ENCODE results near the gene RHOJ. TPM values are rescaled to one million over a fixed set of nuclear protein-coding genes. Genes with fewer than 3 reads are reported as not detected.
"Not testable (repeated sequence)": the region's sequence is repeated elsewhere in the genome, so short reads cannot be mapped to it uniquely, and the experiment has no call there.

Gene RHOJ
- total RNA-seq (2014; rRNA removed; shearing (Covaris generic)): not detected in 2 replicates
- polyA plus RNA-seq (2014; cell fraction: nucleus; rRNA removed): not detected in 2 replicates

GRCh38 chr14:63204407-63205043, at the start of gene RHOJ:
TSS of gene RHOJ (plus strand) at chr14:63204443. CDS start at chr14:63204870, 427 bp downstream.
- no peak for DNase-seq (ENCODE audit: extremely low read depth, low read depth)

- DNase-seq (ENCODE audit: extremely low read depth, low read depth): no peak
These were observed 48.6 kb upstream of the RHOJ start for GRCh38 chr14:63155511-63156185.

GRCh38 chr14:63157195-63157594, 47.0 kb upstream of the RHOJ start:
- no peak for DNase-seq (ENCODE audit: extremely low read depth, low read depth)

DNA sequence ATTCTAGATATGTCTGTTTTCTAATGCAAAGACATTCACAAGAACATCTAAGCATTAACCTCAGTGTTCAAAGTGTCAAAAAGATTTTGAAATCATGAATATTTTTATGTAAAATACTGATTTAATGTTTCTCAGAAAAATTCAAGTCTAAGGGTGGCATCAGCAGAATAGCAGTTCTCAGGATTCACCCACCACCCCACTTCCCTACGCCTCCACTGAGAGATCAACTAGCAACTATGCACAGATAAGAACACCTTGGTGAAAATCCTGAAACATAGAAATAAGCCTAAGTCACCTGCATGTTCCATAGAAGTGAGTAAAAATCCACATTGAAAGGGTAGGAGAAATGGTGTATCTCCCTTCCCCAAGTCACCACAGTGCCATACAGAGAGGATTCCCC, 40.9 kb upstream of the RHOJ start:
- DNase-seq (ENCODE audit: extremely low read depth, low read depth): no peak

DNA sequence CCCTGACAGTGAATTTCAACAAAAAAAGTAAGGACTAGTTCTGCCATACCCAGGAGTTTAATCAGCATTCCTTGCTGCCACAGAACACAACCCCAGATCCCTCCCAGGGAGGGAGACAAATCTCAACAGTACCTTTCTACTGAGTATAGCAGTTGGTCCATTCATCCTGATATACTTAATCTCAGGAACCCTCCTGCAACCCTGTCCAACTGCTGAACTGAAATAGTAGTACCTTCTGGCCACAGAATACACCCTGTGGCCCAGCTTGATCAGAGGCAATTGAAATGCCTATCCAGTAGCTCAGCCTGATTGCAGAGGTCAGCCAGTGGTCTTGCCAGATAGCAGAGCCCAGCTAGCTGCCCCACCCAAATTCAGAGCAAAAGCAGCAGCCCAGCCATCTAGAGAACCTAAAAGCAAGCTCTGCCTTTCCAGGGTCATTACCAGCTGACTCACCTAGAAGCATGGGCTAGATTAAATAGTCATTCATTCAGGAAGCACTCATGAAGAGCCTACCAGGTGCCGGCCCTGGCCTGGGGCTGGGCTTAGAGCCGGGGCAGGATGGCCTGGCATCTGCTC, 40.0 kb upstream of the RHOJ start:
- DNase-seq (ENCODE audit: extremely low read depth, low read depth): no peak

DNA sequence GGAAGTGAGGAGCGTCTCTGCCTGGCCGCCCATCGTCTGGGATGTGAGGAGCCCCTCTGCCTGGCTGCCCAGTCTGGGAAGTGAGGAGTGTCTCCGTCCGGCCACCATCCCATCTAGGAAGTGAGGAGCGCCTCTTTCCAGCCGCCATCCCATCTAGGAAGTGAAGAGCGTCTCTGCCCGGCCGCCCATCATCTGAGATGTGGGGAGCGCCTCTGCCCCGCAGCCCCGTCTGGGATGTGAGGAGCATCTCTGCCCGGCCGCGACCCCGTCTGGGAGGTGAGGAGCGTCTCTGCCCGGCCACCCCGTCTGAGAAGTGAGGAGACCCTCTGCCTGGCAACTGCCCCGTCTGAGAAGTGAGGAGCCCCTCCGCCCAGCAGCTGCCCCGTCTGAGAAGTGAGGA, 39.0 kb upstream of the RHOJ start:
- DNase-seq (ENCODE audit: extremely low read depth, low read depth): not testable (repeated sequence)

GRCh38 chr14:63167044-63167443, 37.2 kb upstream of the RHOJ start:
- DNase-seq (ENCODE audit: extremely low read depth, low read depth): no peak

DNA sequence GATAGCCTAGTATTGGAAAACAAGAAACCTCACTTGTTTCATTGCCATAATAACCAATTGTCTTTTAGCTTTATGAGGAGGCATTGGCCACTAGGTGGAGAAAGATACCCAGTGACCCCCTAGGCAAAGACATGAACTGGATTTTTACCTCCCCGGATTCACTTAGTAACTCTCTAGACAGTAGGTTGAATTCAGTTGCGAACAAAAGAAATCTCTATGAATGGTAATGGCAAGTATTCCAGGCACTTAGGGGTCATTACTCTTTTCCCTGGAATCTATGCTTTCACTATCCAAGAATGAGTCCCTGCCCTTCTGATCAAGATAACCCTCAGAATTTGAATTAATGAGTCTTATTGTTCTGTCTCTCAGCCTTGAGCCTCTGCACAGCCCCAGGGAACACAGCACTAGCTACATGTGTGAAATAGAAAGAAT, 29.5 kb upstream of the RHOJ start:
- peak; percentile 15 for DNase-seq (ENCODE audit: extremely low read depth, low read depth)

GRCh38 chr14:63175531-63175930, 28.7 kb upstream of the RHOJ start:
- no peak for DNase-seq (ENCODE audit: extremely low read depth, low read depth)

- DNase-seq (ENCODE audit: extremely low read depth, low read depth): no peak
These were observed 25.3 kb upstream of the RHOJ start for GRCh38 chr14:63178912-63179311.

DNA sequence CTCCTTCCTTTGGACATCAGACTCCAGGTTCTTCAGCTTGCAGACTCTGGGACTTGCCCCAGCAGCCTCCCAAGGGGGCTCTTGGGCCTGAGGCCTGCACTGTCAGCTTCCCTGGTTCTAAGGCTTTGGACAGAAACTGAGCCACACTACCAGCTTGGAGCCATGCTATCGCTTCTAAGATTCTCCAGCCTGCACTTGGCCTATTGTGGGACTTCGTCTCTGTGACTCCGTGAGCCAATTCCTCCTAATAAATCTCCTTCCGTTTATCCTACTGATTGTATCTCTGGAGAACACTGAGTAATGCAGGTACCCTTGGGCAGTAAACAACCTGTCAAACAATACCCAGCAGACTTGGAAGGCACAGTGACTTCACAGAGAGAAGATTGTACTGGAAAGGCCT, 24.9 kb upstream of the RHOJ start:
- DNase-seq (ENCODE audit: extremely low read depth, low read depth): no peak

DNA sequence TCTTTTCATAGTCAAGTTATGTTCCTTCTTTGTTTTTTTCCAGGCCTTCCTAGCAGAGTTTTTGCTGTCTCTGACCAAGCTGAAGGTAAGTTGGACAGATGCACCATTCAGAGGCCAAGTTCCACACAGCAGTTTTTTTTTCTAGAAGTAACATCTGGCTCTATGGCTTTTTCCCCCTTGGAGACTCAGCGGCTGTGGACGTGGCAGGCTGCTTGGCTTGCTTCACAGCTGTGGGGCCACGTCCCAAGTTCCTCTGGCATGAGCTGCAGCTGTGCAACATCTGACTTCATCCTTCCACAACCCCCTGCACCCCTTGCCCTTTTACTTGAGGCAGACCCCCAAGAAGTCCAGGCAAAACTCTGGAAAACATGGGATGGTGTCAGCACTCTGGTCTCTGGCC, 24.2 kb upstream of the RHOJ start:
- no peak for DNase-seq (ENCODE audit: extremely low read depth, low read depth)

DNA sequence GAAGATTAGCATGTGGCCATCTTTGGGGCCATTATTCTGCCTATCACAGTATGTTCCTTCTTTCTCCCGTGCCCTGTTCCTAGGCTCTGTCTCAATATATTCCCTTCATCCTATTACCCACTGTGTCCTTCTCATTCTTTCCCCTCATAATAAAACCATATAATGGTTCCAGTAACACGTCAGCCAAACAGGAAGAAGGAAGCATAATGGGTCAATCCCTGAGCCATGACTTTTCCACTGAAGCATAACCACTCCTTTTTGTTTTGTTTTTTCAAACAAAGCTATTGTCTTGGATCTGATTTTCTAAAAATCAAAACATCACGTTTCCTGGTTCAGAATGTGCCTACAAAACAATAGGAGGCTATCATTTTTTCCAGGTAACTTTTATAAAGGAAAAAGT, 21.3 kb upstream of the RHOJ start:
- DNase-seq (ENCODE audit: extremely low read depth, low read depth): no peak

- no peak for DNase-seq (ENCODE audit: extremely low read depth, low read depth)
These were observed 17.8 kb upstream of the RHOJ start for GRCh38 chr14:63186453-63186852.

GRCh38 chr14:63191211-63191610, 13.0 kb upstream of the RHOJ start:
- DNase-seq (ENCODE audit: extremely low read depth, low read depth): no peak

- DNase-seq (ENCODE audit: extremely low read depth, low read depth): no peak
These were observed 12.2 kb upstream of the RHOJ start for GRCh38 chr14:63192085-63192484.

DNA sequence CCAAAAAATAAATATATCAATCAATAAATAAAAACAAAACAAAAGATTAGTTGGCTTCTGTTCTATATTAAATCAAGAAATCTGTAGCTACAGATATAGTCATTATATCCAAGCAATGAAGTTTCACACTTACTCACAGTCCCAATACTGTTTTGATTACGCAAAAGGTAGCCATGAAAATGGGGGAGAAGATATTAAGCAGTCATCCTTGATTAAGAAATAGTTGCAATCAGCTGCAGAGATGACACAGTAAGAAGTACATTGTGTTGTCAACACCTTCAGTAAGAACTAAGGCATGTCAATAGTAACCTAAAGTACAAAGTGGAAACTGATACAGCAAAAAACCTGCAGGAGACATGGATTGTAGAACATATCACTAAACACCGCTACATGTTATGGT, 11.0 kb upstream of the RHOJ start:
- DNase-seq (ENCODE audit: extremely low read depth, low read depth): no peak

DNA sequence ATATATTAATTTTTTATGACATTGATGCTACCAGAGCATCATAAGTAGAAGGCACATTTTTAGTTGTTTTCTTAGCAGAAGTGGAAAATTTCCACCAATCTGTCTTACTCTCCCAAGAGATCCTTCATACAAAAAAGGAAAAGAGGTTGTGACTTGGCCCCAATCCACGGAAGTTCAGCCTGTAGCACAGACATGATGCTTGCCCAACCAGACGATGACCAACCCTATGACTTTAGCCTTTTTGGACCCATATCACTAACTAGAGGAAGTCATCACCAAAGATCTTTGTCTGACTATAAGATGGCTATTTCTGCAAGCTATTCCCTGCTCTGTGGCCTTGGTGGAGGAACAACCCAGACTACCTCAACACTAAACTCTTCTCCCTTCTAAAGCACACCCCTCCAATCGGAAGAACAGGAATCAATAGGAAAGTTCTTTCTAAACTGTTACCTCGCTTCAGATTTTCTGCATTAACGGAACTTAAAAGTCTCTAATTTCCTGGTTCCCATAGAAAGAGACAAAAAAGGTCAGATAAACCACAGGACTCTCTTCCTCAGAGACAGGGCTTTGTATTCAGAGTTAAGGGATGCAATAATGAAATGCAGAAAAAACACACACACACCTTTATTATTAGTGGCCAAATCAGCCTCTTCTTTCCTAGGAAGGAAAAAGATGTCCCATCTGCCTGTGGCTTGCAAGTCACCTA, 4.1 kb upstream of the RHOJ start:
- no peak for DNase-seq (ENCODE audit: extremely low read depth, low read depth)

DNA sequence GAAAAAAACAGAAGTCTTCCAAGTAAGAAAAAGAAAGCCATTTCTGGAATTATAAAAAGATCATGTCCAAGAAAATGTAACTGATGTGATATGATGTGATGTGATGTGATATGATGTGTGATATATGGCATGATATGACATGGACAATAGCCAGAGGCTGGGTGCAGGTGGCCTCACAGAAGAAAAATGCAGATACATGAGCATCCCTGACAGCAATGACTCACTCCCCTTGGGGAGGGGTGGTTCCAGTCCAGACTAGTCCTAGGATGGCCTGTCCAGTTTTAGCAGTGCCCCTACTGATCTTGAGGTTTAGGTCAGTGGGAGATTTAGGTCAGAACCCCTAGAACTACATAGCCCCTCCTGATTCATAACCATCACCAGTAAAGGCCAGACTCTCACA, 3.5 kb upstream of the RHOJ start:
- no peak for DNase-seq (ENCODE audit: extremely low read depth, low read depth)

GRCh38 chr14:63203015-63203414, 1.2 kb upstream of the RHOJ start:
- no peak for DNase-seq (ENCODE audit: extremely low read depth, low read depth)

DNA sequence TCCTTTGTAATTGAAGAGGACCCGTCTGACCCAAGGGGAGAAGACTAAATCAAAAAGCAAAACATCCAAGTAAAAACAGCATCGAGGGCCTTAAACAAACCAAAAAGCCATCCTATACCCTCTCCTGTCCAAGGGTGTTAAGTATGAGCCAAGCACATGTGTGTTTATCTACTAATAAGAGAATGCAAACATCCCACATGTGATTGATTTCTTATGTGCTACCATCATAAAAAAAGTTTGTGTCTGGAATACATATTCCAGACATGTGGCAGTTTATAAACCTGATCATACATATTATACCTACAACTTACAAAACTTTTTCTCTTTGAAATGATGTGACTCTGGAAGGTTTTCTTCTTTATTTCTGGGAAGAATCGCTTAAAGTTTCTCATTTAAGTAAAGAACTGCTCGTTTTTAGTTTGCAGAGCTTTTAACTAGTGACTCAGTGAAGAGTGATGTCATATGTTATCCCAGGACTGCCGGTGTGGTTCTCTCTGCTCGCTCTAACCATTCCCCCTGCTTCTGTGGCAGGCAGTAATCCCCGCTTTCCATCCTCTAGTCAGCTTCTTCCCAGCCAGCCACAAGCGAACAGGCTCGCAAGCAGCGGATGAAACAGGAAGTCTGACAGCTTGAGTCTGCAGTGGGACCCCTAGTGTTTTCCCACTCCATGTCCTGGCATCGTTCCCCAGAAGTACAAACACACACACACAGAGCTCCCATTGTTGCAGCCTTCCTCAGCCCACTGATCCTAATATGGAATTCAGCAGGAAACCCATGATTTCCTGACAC, 431 bp upstream of the RHOJ start:
- DNase-seq (ENCODE audit: extremely low read depth, low read depth): peak; percentile 5

Measured in NCI-H460 (cell line).